GM19240 (cell line): ENCODE measurements around the gene ETV7.

Source experiments
- DNase-seq: peaks from one replicate; pipeline ENCODE4 v3.0.0; 2011; ENCODE audit warnings: low spot score; ENCODE audit not compliant: insufficient read length

Gene ETV7

GRCh38 chr6:36324715-36325114 is 62.8 kb downstream of the ETV7 start:
- no peak for DNase-seq

DNA sequence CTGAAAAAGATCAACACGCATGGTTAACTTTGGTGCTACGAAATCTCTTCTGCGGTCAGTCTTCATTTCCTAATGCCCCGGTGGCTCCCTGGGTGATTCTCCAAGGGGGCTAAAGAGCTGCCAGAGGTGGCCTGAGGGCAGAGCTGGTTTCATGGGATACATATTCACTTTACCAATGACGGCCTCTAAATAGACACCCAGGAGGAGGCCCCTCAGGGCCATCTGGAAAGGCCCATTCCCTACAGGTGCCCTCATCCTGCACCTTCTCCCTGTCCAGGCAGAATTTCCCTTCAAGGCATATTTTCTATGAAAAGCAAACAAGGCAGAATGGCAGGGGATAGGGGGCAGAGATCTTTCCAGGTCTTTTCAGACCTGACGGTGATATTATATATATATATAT is 63.3 kb downstream of the ETV7 start:
- DNase-seq, result no peak

DNA sequence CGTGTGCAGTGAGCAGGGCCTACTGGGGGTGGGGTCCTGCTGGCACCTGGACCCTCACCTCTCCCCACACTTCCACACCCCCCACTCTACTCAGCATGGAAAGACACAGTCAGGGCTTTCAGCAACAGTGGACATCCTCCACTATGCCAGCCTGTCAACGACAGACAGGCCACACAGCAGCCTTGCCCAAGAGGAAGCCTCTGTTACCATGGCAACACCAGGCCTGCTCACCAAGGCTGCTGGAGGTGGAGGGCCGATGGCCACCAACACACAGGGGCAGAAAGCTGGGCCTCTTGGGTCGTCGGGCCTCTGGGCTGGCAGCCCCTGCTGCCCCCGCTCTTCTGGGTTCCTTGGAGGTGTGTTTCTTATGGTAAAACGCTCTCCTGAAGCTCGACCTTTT is 64.4 kb downstream of the ETV7 start:
- DNase-seq, result no peak

DNA sequence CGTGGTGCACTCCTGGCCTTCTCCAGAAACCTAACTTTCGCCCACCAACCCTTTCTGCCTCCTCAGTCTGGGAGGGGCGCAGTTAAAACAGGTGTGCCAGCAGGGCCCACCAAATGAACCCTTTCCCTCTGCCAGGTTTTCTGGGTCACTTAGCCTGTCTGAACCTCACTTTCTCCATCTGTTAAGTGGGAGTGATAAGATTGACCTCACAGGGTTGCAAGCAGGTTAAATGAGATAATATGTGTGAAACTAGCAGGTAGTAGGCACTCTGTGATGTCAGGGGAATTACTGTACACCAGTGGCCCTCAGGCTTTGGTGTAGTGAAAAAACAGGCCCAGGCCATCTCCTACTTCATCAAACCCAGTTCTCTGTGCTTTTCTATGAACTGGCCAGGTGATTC is 64.9 kb downstream of the ETV7 start:
- DNase-seq, result no peak

- no peak for DNase-seq
Measured at GRCh38 chr6:36320475-36320874, 67.0 kb downstream of the ETV7 start.

- no peak for DNase-seq
Measured at GRCh38 chr6:36319821-36320220, 67.6 kb downstream of the ETV7 start.

GRCh38 chr6:36319436-36319762 is 68.1 kb downstream of the ETV7 start:
- DNase-seq, result no peak

- no peak for DNase-seq
Measured at GRCh38 chr6:36318690-36319435, 68.6 kb downstream of the ETV7 start.

- DNase-seq, result no peak
Measured at GRCh38 chr6:36317623-36318022, 69.8 kb downstream of the ETV7 start.
